ENCODE data around the gene MIOX.

MIOX gene

DNA sequence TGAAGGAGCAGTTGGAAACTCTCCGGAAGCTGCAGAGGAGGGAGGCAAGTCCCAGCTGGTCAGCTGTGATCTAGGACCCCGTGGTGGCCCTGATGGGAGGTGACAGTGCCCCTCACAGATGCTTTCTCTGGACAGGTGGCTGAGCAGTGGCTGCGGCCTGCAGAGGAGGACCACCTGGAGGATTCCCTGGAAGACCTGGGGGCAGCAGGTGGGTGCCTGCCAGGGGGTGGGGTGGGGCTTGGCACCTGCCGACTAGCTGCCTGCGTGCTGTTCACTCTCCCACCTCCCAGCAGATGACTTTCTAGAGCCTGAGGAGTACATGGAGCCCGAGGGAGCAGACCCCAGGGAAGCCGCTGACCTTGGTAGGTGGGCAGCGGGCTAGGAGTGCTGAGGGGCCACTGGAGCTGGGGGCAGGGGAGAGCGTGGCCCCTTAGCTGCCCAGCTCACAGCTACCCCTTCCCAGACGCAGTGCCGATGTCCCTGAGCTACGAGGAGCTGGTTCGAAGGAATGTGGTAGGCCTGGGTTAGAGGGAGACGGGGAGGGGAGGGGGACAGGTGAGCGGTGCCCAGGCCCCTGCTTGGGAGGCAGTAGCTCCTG, 35.6 kb downstream of the MIOX start:
- Histone ChIP-seq H3K4me3 (ENCODE audit: low read depth, low read length) (no peak overlapping the region), H3K9me3 (ENCODE audit: control insufficient read depth, low read length) (no peaks in the 10 kb centered on the region), H3K4me2 (ENCODE audit: low read length) (no peak overlapping the region), H3K27ac (no peak overlapping the region), H2AFZ (no peak overlapping the region), H3K9ac (no peak overlapping the region), H3K4me1 (peaks cover 4% of the 10 kb centered on the region), H3K36me3 (ENCODE audit: control insufficient read depth, insufficient read depth, low read length) (no peaks in the 10 kb centered on the region), H3K79me2 (peaks cover 6% of the 10 kb centered on the region), H3K27me3 (ENCODE audit: control insufficient read depth, insufficient read depth, low read length) (no peaks in the 10 kb centered on the region)
- TF ChIP-seq, protein P1, sequence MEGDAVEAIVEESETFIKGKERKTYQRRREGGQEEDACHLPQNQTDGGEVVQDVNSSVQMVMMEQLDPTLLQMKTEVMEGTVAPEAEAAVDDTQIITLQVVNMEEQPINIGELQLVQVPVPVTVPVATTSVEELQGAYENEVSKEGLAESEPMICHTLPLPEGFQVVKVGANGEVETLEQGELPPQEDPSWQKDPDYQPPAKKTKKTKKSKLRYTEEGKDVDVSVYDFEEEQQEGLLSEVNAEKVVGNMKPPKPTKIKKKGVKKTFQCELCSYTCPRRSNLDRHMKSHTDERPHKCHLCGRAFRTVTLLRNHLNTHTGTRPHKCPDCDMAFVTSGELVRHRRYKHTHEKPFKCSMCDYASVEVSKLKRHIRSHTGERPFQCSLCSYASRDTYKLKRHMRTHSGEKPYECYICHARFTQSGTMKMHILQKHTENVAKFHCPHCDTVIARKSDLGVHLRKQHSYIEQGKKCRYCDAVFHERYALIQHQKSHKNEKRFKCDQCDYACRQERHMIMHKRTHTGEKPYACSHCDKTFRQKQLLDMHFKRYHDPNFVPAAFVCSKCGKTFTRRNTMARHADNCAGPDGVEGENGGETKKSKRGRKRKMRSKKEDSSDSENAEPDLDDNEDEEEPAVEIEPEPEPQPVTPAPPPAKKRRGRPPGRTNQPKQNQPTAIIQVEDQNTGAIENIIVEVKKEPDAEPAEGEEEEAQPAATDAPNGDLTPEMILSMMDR (IDR thresholded peaks at IDR 0.05): no peak

DNA sequence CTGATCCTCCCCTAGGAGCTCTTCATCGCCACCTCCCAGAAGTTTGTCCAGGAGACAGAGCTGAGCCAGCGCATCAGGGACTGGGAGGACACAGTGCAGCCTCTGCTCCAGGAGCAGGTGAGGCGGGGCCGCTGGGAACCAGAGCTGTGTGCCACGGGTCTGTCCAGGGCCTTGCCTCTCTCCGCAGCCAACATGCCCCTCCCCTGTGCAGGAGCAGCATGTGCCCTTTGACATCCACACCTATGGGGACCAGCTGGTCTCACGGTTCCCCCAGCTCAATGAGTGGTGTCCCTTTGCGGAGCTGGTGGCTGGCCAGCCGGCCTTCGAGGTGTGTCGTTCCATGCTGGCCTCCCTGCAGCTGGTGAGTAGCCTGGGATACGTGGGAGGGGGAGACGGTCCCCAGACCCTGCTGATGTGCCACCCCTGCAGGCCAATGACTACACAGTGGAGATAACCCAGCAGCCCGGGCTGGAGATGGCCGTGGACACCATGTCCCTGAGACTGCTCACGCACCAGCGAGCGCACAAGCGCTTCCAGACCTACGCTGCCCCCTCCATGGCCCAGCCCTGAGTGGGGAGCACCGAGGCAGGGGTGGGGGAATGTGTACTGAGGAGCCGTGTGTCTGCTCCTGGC, 36.3 kb downstream of the MIOX start:
- Histone ChIP-seq H3K79me2 (peaks cover under 1% of the 10 kb centered on the region), H3K9ac (no peak overlapping the region), H3K4me3 (ENCODE audit: low read depth, low read length) (no peak overlapping the region), H3K36me3 (ENCODE audit: control insufficient read depth, insufficient read depth, low read length) (no peaks in the 10 kb centered on the region), H3K4me2 (ENCODE audit: low read length) (no peak overlapping the region), H3K27ac (no peak overlapping the region), H3K4me1 (peaks cover 4% of the 10 kb centered on the region), H3K27me3 (ENCODE audit: control insufficient read depth, insufficient read depth, low read length) (no peaks in the 10 kb centered on the region), H3K9me3 (ENCODE audit: control insufficient read depth, low read length) (no peaks in the 10 kb centered on the region), H2AFZ (no peak overlapping the region)
- TF ChIP-seq, protein P1 (IDR thresholded peaks at IDR 0.05): no peak

DNA sequence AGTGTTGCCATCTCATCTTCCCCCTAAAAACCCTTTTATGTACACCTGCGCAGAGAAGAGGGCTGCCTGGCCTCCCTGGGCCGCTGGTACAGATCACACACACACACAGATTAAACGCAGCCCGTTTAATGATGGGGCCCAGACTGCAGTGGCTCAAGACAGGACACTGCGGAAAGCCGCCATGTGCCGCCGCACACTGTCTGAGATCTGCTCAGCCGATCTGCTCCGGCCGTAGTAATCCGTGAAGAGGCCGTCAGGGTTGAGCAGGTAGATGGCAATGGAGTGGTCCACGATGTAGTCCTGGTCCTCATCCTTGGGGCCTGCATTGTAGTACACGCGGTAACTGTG, 36.8 kb downstream of the MIOX start:
- Histone ChIP-seq H3K4me3 (ENCODE audit: low read depth, low read length) (no peak overlapping the region), H3K27ac (no peak overlapping the region), H3K4me2 (ENCODE audit: low read length) (no peak overlapping the region), H3K9me3 (ENCODE audit: control insufficient read depth, low read length) (no peaks in the 10 kb centered on the region), H2AFZ (no peak overlapping the region), H3K27me3 (ENCODE audit: control insufficient read depth, insufficient read depth, low read length) (no peaks in the 10 kb centered on the region), H3K79me2 (no peaks in the 10 kb centered on the region), H3K36me3 (ENCODE audit: control insufficient read depth, insufficient read depth, low read length) (no peaks in the 10 kb centered on the region), H3K4me1 (peaks cover 4% of the 10 kb centered on the region), H3K9ac (no peak overlapping the region)
- TF ChIP-seq, protein P1 (IDR thresholded peaks at IDR 0.05): no peak

DNA sequence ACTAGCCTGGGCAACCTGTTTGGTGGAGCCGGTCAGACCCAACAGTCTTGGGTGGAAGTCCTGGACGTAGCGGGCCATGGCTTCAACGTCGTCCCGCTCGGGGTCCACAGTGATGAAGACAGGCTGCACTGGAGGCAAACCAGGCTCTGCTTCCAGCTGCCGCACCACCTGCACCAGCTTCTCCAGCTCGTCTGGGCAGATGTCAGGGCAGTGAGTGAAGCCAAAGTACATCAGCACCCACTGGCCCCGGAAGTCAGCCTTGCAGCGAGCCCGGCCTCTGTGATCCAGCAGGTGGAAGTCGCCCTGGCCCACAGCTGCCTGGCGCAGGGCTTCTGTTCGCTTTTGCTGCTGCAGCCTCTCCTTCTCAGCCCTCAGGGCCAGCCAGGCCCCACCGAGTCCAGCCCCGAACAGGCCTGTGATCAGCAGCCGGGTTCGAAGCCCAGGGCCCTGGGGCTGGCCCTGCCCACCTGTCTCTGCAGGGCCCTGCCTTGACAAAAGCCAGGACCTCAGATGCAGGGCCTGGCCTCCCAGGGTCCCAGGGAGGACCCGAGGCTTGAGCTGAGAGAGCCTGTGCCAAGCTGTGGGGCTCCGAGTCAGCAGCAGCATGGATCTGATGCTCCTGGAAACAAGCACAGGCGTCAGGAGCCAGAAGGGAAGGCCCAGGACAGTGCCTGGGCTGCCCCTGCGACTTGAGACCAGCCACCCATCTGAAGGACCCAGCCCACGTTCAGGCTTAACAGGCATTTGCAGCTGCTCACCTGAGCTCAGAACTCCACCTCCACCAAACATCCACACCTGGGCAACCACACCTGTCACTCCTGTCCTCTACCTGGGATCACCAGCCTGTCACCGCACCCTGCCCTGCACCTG, 37.4 kb downstream of the MIOX start:
- Histone ChIP-seq H2AFZ (no peak overlapping the region), H3K4me2 (ENCODE audit: low read length) (peak overlapping the region; percentile 95), H3K4me3 (ENCODE audit: low read depth, low read length) (no peak overlapping the region), H3K79me2 (no peaks in the 10 kb centered on the region), H3K9me3 (ENCODE audit: control insufficient read depth, low read length) (no peaks in the 10 kb centered on the region), H3K4me1 (peaks cover 4% of the 10 kb centered on the region), H3K36me3 (ENCODE audit: control insufficient read depth, insufficient read depth, low read length) (no peaks in the 10 kb centered on the region), H3K27me3 (ENCODE audit: control insufficient read depth, insufficient read depth, low read length) (no peaks in the 10 kb centered on the region), H3K27ac (no peak overlapping the region), H3K9ac (no peak overlapping the region)
- TF ChIP-seq, protein P1 (IDR thresholded peaks at IDR 0.05): no peak

Measured in parathyroid adenoma (tissue), 2 donors.